Astrocyte of the cerebellum (primary cell): Measurements from ENCODE around the gene BACH2.

Source experiments
- DNase-seq: peaks from one replicate; pipeline ENCODE4 v3.0.0-alpha.2; 2011; ENCODE audit warnings: low read depth
- H3K4me3 ChIP-seq: 2 replicates; pipeline ENCODE4 v1.5.1; 2011; ENCODE audit warnings: mild to moderate bottlenecking, low read depth, low read length, moderate library complexity
- CTCF ChIP-seq: IDR thresholded peaks from 2 replicates; pipeline ENCODE4 v1.5.1; 2012; ENCODE audit warnings: low read length, low read depth, moderate library complexity, mild to moderate bottlenecking; ENCODE audit errors: missing control alignments
- in situ Hi-C: cut with HindIII; loops from 2 replicates; pipeline ENCODE4 v1.10.0; 2017; ENCODE audit warnings: low sequenced_read_pairs

Gene BACH2

GRCh38 chr6:90195094-90195829 lies 101.4 kb downstream of the BACH2 start:
- no peak for TF ChIP-seq CTCF
- H3K4me3 ChIP-seq = no peak overlapping the region
- in situ Hi-C loops = no loop called here
- DNase-seq = no peak

GRCh38 chr6:90194371-90194841 lies 102.2 kb downstream of the BACH2 start:
- DNase-seq = peak; percentile 69
- no peak for TF ChIP-seq CTCF

GRCh38 chr6:90193359-90193758 lies 103.3 kb downstream of the BACH2 start:
- no peak for DNase-seq
- TF ChIP-seq CTCF = no peak
- in situ Hi-C loops = no loop called here
- H3K4me3 ChIP-seq = no peak overlapping the region

More at GRCh38 chr6:90194371-90194841, 102.2 kb downstream of the BACH2 start:
- in situ Hi-C loops = no loop called here
- H3K4me3 ChIP-seq = no peak overlapping the region

GRCh38 chr6:90192857-90193256 lies 103.8 kb downstream of the BACH2 start:
- no peak overlapping the region for H3K4me3 ChIP-seq
- TF ChIP-seq CTCF = no peak
- in situ Hi-C loops = no loop called here
- no peak for DNase-seq

- DNase-seq = no peak
- no peak for TF ChIP-seq CTCF
- in situ Hi-C loops = no loop called here
- H3K4me3 ChIP-seq = no peak overlapping the region
Measured at GRCh38 chr6:90190752-90191395, 105.8 kb downstream of the BACH2 start.

- no peak for TF ChIP-seq CTCF
- in situ Hi-C loops = no loop called here
- no peak for DNase-seq
- H3K4me3 ChIP-seq = no peak overlapping the region
Measured at GRCh38 chr6:90190131-90190530, 106.5 kb downstream of the BACH2 start.
